ENCODE measurements around the gene OPRD1. TPM values are rescaled to one million over a fixed set of nuclear protein-coding genes. Genes with fewer than 3 reads are reported as not detected.

Gene OPRD1
- total RNA-seq, 4 donors from 2014 or later = not detected

GRCh38 chr1:28882009-28882628 is 70.1 kb downstream of the OPRD1 start:
- Histone ChIP-seq H3K4me3 (no peak overlapping the region), H3K27ac (no peak overlapping the region), H3K4me1 (peaks cover 22% of the 10 kb centered on the region), H3K27me3 (no peaks in the 10 kb centered on the region), H3K9me3 (no peaks in the 10 kb centered on the region), H3K36me3 (no peaks in the 10 kb centered on the region)
- peak; percentile 90 to 92 for DNase-seq (ENCODE audit: low spot score in 2 of 2)
- TF ChIP-seq POLR2AphosphoS5 (IDR thresholded peaks at IDR 0.05) (peak in 1 of 3 donors; percentile 22), EP300 (IDR thresholded peaks at IDR 0.05) (peak; percentile 17), POLR2A (IDR thresholded peaks at IDR 0.05) (no peak)
- TF ChIP-seq, protein P1, sequence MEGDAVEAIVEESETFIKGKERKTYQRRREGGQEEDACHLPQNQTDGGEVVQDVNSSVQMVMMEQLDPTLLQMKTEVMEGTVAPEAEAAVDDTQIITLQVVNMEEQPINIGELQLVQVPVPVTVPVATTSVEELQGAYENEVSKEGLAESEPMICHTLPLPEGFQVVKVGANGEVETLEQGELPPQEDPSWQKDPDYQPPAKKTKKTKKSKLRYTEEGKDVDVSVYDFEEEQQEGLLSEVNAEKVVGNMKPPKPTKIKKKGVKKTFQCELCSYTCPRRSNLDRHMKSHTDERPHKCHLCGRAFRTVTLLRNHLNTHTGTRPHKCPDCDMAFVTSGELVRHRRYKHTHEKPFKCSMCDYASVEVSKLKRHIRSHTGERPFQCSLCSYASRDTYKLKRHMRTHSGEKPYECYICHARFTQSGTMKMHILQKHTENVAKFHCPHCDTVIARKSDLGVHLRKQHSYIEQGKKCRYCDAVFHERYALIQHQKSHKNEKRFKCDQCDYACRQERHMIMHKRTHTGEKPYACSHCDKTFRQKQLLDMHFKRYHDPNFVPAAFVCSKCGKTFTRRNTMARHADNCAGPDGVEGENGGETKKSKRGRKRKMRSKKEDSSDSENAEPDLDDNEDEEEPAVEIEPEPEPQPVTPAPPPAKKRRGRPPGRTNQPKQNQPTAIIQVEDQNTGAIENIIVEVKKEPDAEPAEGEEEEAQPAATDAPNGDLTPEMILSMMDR (IDR thresholded peaks at IDR 0.05) = peak; percentile 82 to 93
- 36% methylated on average over 12 of the region's 13 CpGs for WGBS

DNA sequence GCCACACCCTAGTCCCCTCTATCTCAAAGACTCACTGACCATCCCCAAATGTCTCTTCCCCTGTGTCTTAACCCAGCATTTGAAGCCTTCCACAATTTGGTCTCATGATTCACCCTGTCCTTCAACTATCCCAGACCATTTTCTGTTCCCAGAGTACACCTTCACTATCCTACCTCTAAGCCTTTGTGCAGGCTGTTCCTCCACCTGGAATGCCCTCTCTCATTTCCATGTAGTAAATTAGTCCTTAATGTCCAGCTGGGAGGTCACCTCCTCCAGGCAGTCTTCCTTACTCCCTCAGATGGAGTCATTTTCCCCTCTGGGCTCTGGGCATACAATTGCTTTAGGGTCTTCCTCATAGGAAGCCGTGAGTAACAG is 71.3 kb downstream of the OPRD1 start:
- Histone ChIP-seq H3K4me1 (peaks cover 30% of the 10 kb centered on the region), H3K36me3 (no peaks in the 10 kb centered on the region), H3K27ac (no peak overlapping the region), H3K4me3 (no peak overlapping the region), H3K9me3 (no peaks in the 10 kb centered on the region), H3K27me3 (no peaks in the 10 kb centered on the region)
- no peak for DNase-seq (ENCODE audit: low spot score in 2 of 2)
- 86% methylated on average over 1 of the region's 1 CpG for WGBS
- TF ChIP-seq EP300 (IDR thresholded peaks at IDR 0.05) (no peak), POLR2AphosphoS5 (IDR thresholded peaks at IDR 0.05) (no peak), POLR2A (IDR thresholded peaks at IDR 0.05) (no peak)
- TF ChIP-seq, protein P1 (IDR thresholded peaks at IDR 0.05) = no peak

DNA sequence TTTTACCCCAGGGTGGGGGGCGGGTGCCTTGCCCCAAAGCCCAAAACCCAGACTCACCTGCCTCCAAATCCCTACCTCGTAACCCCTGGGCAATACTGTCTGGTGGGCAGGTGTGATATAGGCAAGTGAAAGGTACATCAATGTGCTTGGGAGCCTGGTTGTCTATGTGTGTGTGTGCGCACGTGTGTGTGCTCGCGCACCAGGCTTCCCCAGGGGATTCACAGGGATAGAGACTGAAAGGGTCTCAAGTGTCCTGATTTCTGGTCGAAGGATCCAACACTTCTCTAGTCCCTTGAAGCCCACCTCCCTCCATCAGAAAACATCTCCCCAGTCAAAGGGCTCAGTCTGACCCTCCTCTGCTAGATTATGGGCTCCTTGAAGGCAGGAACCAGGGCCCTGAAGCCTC is 73.5 kb downstream of the OPRD1 start:
- 80% methylated on average over 7 of the region's 7 CpGs for WGBS
- H3K4me3 ChIP-seq = no peak overlapping the region
- DNase-seq (ENCODE audit: low spot score in 2 of 2) = no peak
- no peaks in the 10 kb centered on the region for H3K9me3 ChIP-seq
- H3K27ac ChIP-seq = no peak overlapping the region
- H3K4me1 ChIP-seq = peaks cover 31% of the 10 kb centered on the region
- no peaks in the 10 kb centered on the region for H3K36me3 ChIP-seq
- no peaks in the 10 kb centered on the region for H3K27me3 ChIP-seq
- TF ChIP-seq POLR2AphosphoS5 (IDR thresholded peaks at IDR 0.05) (no peak), EP300 (IDR thresholded peaks at IDR 0.05) (no peak), POLR2A (IDR thresholded peaks at IDR 0.05) (no peak)
- TF ChIP-seq, protein P1 (IDR thresholded peaks at IDR 0.05) = no peak

DNA sequence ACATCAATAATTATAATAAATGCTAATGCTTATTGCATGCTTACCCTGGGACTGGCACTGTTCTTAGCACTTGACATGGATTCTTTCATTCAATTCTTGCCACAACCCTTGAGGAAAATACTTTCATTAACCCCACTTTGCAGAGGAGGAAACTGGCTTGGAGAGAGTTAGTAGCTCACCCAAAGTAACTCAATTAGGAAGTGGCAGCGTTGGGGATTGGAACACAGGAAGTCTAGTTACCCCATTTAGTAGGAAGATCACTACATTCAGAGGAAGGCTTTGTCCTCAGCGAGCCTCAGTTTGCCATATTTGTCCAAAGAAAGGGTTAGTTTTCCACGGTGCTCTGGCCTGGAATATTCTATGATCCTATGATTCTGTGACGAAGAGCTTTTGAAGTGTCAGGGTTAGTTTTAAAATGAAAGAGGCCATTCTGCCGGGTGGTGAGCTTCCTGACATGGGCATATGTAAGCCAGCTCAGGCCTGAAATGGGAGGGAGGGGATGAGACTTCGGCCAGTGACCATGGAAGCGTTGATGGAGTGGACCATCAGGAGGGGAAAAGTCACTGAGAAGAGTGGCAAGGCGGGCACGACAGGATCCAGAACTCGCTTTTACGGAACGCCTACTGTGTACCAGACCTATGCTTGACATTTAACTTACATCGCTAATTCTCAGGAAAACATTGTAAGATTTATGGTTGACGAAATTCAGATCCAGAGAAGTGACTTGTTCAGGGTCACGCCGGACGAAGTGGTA is 74.2 kb downstream of the OPRD1 start:
- TF ChIP-seq, protein P1 (IDR thresholded peaks at IDR 0.05) = no peak
- no peak for TF ChIP-seq POLR2A (IDR thresholded peaks at IDR 0.05)
- TF ChIP-seq EP300 (IDR thresholded peaks at IDR 0.05) = no peak
- no peaks in the 10 kb centered on the region for H3K27me3 ChIP-seq
- H3K4me1 ChIP-seq = peaks cover 31% of the 10 kb centered on the region
- WGBS = 56% methylated on average over 17 of the region's 17 CpGs
- peak overlapping the region; percentile 62 for H3K4me3 ChIP-seq
- no peak overlapping the region for H3K27ac ChIP-seq
- no peaks in the 10 kb centered on the region for H3K9me3 ChIP-seq
- H3K36me3 ChIP-seq = no peaks in the 10 kb centered on the region
- DNase-seq (ENCODE audit: low spot score in 2 of 2) = no peak

DNA sequence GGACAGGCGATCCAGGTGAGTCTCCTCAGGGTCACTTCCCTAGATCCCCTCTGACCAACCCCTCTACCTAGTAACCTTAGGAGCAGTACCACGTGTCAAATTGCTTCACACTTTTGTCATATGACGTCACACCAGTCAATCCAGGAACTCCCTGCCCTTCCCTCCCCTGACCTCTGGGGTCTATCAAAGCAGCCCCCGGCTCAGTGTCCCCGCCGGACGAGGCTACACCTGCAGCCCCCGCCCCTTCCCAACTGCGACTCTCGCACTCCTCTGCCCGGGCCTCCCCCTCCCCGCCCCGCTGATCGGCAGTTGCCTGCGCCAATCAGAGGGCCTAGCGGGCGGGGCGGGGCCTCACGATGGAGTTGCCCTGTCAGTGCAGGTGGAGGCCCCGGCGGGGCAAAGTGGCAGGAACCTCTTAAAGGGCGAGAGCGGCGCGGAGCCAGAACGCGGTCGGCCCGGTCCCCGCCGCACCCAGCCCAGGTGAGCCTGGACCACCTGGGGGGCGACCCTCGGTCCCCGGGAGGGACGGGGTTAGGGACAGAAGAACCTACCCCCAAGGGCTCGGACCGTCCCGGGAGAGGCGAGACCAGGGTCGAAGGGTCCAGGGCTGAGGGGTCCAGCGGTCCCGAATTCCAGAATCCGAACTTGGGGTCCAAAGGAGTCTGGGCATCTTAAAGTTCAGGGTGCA is 74.9 kb downstream of the OPRD1 start:
- peak; percentile 91 to 93 for DNase-seq (ENCODE audit: low spot score in 2 of 2)
- Histone ChIP-seq H3K4me3 (peak overlapping the region; percentile 62), H3K36me3 (no peaks in the 10 kb centered on the region), H3K4me1 (peaks cover 31% of the 10 kb centered on the region), H3K27ac (peak overlapping the region; percentile 16), H3K9me3 (no peaks in the 10 kb centered on the region), H3K27me3 (no peaks in the 10 kb centered on the region)
- WGBS = under 1% methylated on average over 29 of the region's 43 CpGs
- TF ChIP-seq POLR2AphosphoS5 (IDR thresholded peaks at IDR 0.05) (no peak), POLR2A (IDR thresholded peaks at IDR 0.05) (peak in 1 of 2 donors; percentile 43), EP300 (IDR thresholded peaks at IDR 0.05) (no peak)
